WTC11 (cell line): ENCODE results near the gene COL13A1.

Experiments used
- CDX4 ChIP-seq: fragments of 250-450 bp; sonication (Bioruptor Pico); IDR thresholded peaks from 2 replicates; pipeline ENCODE4 v1.9.0; 2021; ENCODE audit warnings: moderate library complexity, mild to moderate bottlenecking, inconsistent platforms, borderline replicate concordance
- CREB1 ChIP-seq: sonication (generic); formaldehyde crosslinking; IDR thresholded peaks from 2 replicates; pipeline ENCODE4 v1.8.0; 2023; ENCODE audit warnings: mild to moderate bottlenecking, missing genetic modification reagents
- E2F1 ChIP-seq: sonication (generic); formaldehyde crosslinking; IDR thresholded peaks from 2 replicates; pipeline ENCODE4 v1.8.0; 2022; ENCODE audit warnings: mild to moderate bottlenecking, missing genetic modification reagents
- TEAD1 ChIP-seq: sonication (generic); formaldehyde crosslinking; IDR thresholded peaks from 2 replicates; pipeline ENCODE4 v1.8.0; 2022; ENCODE audit warnings: mild to moderate bottlenecking, missing genetic modification reagents
- TP53 ChIP-seq: sonication (generic); formaldehyde crosslinking; IDR thresholded peaks from 2 replicates; pipeline ENCODE4 v1.8.1; 2023; ENCODE audit warnings: mild to moderate bottlenecking, missing genetic modification reagents
- TF ChIP-seq, protein P1 (sequence below): fragments of 200-600 bp; IDR thresholded peaks from 2 replicates; pipeline ENCODE4 v1.8.0; 2022; ENCODE audit warnings: antibody characterized with exemption
- TF ChIP-seq, protein P2 (sequence below): sonication (generic); formaldehyde crosslinking; IDR thresholded peaks from 2 replicates; pipeline ENCODE4 v1.8.0; 2022; ENCODE audit warnings: mild to moderate bottlenecking, missing genetic modification reagents

DNA sequence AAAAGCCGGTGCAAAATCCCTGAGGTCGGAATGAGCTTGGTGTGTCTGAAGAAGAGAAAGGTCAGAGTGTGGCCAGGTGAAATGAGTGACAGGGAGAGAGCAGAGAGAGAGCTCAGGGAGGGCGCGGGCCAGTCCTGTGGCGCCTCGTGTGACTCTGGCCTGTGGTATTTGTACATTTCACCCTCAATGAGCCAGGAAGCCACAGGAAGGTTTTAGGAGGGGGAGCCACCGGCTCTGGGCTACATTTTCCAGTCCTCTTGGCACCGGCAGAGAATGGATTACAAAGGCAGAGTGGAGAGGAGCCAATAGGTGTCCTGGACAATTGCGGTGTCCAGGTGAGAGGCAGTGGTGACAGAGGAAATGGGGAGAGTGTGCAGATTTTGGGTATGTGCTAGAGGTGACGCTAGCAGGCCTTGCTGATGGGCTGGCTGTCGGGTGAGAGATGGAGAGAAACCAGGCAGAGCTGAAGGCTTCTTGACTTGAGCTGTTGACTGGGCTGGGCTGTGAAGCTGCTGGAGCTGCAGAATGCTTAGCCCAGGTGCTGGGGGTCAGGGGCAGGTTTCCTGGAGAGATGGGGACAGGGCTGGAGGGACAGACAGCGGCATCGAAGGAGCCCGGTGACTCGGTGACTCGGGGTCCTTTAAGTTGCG lies 38.1 kb downstream of the COL13A1 start:
- TF ChIP-seq, protein P1, sequence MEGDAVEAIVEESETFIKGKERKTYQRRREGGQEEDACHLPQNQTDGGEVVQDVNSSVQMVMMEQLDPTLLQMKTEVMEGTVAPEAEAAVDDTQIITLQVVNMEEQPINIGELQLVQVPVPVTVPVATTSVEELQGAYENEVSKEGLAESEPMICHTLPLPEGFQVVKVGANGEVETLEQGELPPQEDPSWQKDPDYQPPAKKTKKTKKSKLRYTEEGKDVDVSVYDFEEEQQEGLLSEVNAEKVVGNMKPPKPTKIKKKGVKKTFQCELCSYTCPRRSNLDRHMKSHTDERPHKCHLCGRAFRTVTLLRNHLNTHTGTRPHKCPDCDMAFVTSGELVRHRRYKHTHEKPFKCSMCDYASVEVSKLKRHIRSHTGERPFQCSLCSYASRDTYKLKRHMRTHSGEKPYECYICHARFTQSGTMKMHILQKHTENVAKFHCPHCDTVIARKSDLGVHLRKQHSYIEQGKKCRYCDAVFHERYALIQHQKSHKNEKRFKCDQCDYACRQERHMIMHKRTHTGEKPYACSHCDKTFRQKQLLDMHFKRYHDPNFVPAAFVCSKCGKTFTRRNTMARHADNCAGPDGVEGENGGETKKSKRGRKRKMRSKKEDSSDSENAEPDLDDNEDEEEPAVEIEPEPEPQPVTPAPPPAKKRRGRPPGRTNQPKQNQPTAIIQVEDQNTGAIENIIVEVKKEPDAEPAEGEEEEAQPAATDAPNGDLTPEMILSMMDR, result no peak
- TF ChIP-seq TEAD1 (no peak), CDX4 (no peak), E2F1 (CRISPR knock-in tag) (no peak), TP53 (CRISPR knock-in tag) (no peak), CREB1 (CRISPR knock-in tag) (no peak)
- TF ChIP-seq, protein P2, sequence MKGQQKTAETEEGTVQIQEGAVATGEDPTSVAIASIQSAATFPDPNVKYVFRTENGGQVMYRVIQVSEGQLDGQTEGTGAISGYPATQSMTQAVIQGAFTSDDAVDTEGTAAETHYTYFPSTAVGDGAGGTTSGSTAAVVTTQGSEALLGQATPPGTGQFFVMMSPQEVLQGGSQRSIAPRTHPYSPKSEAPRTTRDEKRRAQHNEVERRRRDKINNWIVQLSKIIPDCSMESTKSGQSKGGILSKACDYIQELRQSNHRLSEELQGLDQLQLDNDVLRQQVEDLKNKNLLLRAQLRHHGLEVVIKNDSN, result no peak
